MM.1S (cell line): ENCODE results near the gene THUMPD3.

Source experiments
- CTCF ChIP-seq: fragments of 300-600 bp; sonication (generic); IDR thresholded peaks from 2 replicates; pipeline ENCODE4 v1.5.1; 2016; ENCODE audit warnings: antibody characterized with exemption, low read length, mixed read lengths
- EZH2phosphoT487 ChIP-seq: fragments of 300-600 bp; sonication (generic); IDR thresholded peaks from 2 replicates; pipeline ENCODE4 v1.6.1; 2018; ENCODE audit warnings: antibody characterized with exemption, low read length

- no peak for TF ChIP-seq CTCF
- TF ChIP-seq EZH2phosphoT487: no peak
Measured at GRCh38 chr3:9388562-9389272, 25.9 kb downstream of the THUMPD3 start.
